GM12874 (cell line): ENCODE data around the gene PDS5B.

ENCODE experiments used
- CTCF ChIP-seq: IDR thresholded peaks from 2 replicates; pipeline ENCODE4 v1.5.1; 2011; ENCODE audit warnings: low read depth, mild to moderate bottlenecking, control low read depth, low read length, moderate library complexity; ENCODE audit not compliant: insufficient read depth

The PDS5B gene

GRCh38 chr13:32639502-32640105, 53.4 kb downstream of the PDS5B start:
- TF ChIP-seq CTCF, result peak; percentile 67

DNA sequence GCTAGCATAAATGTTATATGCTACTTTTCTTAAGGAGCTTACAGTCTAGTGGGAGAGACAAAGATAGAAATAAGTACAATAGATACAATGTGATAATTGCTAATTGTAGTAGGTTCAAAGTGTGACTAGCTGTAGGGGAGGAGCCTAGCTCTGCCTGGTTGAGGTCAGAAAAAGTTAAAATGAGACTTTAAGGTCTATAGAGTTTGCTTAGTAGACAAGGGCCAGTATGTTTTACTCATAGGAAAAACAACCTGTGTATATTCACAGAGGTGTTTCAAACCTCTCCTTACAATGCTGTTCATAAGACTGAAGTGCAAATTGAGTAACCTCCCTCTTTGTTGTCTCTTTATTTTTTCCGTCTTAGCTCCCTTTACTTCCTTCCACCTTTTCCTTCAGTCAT, 56.1 kb downstream of the PDS5B start:
- no peak for TF ChIP-seq CTCF

- no peak for TF ChIP-seq CTCF
Observed at GRCh38 chr13:32642858-32643257, 56.6 kb downstream of the PDS5B start.

- no peak for TF ChIP-seq CTCF
Observed at GRCh38 chr13:32645854-32646253, 59.6 kb downstream of the PDS5B start.

- 0 out of 2 replicates have a peak, but pooled peaks have one; percentile 1 for TF ChIP-seq CTCF
Observed at GRCh38 chr13:32647926-32648325, 61.7 kb downstream of the PDS5B start.

DNA sequence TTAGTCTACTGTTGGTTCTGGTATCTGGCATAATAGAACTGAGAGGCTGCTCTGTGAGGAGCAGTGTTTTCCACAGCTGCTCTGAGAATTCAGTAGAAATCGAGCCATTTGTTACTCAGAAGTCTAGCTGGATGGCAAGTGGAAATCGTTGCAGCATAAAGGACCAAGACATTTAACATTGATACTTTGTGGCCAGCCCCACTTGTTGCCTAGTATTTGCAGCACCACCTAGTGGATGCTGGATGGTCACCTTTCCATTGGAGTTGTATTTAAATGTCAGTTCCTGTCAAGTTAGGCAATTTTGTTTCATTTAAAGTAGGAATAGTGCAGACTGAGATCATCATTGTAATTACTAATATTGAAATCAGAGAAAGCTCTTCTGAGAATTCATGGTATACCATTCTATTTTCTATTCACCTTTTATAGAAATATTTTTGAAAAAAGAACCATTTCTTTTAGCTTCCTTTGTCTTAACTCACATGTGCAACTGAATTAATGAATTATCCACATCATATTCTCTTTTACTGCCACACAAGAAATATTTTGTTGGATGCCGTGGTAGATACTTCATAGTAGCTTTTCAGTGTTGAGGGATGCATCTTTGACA, 64.6 kb downstream of the PDS5B start:
- peak; percentile 76 for TF ChIP-seq CTCF

DNA sequence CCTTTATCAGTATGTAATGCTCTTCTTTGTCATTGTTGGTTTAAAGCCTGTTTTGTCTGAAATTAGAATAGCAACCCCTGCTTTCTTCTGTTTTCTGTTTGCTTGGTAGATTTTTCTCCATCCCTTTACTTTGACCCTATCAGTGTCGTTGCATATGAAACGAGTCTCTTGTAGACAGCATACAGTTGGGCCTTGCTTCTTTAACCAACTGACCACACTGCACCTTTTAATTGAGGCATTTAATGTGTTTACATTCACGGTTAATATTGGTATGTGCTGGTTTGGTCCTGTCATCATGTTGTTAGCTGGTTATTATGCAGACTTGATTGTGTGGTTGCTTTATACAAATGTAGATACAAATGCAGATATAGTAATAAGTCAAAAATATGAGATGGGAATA, 71.1 kb downstream of the PDS5B start:
- TF ChIP-seq CTCF, result no peak

DNA sequence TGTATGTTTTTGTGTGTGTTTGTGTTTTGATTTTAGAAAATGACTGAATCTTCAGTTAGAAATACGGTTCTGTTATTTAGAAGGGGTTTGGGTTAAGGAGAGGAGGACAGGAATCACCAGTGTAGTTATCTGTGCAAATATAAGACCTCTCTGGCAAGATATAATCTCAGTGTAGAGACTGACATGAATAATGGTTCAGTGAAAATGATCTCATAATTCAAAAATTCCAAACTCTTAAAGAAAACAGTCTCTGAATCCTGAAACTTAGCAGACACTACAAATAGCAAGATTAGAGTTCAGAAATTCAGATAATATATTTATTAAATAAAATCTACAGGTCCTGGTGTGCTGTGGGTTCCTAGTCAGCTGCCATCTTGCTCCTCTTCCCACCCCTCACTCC, 73.5 kb downstream of the PDS5B start:
- no peak for TF ChIP-seq CTCF
